GM12878 (cell line): ENCODE data around the gene RGS5. TPM values are rescaled to one million over a fixed set of nuclear protein-coding genes. Genes with fewer than 3 reads are reported as not detected.

Experiments
- ATAC-seq: fragments of 200-7000 bp; cut with Tn5 transposase; 3 replicates; pipeline ENCODE4 v1.9.1; 2020; ENCODE audit warnings: mild to moderate bottlenecking, moderate library complexity
- BruUV-seq: library from RNA; stranded (reverse); fragments of 400-500 nt; replicated peaks from 2 replicates; lab custom pipeline; 2021; lab: Mats Ljungman, UMichigan
- CTCF ChIA-PET: fragments of 300-600 bp; sonication (Branson Sonifier 250); formaldehyde crosslinking; extraction: SDS; loops from one replicate; lab custom pipeline; 2021; ENCODE audit warnings: inconsistent platforms; lab: Yijun Ruan, JAX
- POLR2A ChIA-PET: fragments of 350-600 bp; formaldehyde crosslinking; extraction: SDS; loops from one replicate; lab custom pipeline; 2021; ENCODE audit warnings: inconsistent platforms; lab: Charles Lee
- RAD21 ChIA-PET: fragments of 300-600 bp; sonication (Branson Sonifier 250); formaldehyde crosslinking; loops from one replicate; lab custom pipeline; 2023; ENCODE audit warnings: antibody characterized with exemption; ENCODE audit not compliant: unreplicated experiment; lab: Charles Lee
- SMC1A ChIA-PET: fragments of 300-600 bp; sonication (Branson Sonifier 250); formaldehyde crosslinking; loops from one replicate; lab custom pipeline; 2023; ENCODE audit not compliant: unreplicated experiment, uncharacterized antibody; lab: Charles Lee
- DNase-seq: peaks from one replicate; pipeline ENCODE4 v3.0.0-alpha.2; 2011; ENCODE audit warnings: low read depth, low spot score
- FAIRE-seq: peaks from 3 replicates; lab custom pipeline; 2011; peaks lifted over from hg19 to GRCh38; lab: Jason Lieb, UNC
- H2AFZ ChIP-seq: 2 replicates; pipeline ENCODE4 v1.6.0; 2011; ENCODE audit warnings: low read depth, low read length, control low read depth; ENCODE audit not compliant: control insufficient read depth
- H3K27ac ChIP-seq: 2 replicates; pipeline ENCODE4 v1.5.1; 2011; ENCODE audit warnings: control low read depth; ENCODE audit not compliant: control insufficient read depth, insufficient read depth
- H3K27me3 ChIP-seq, 2 experiments: replicated peaks in 1 of 2; 2 replicates each; pipeline versions ENCODE4 v1.6.0 to v1.6.1; 2011; ENCODE audit warnings: low read length in 1 of 2; ENCODE audit not compliant: control insufficient read depth in 2 of 2, insufficient read depth in 2 of 2
- H3K36me3 ChIP-seq, 2 experiments: 2 replicates each; pipeline ENCODE4 v1.5.1; 2011; ENCODE audit warnings: low read length in 1 of 2; ENCODE audit not compliant: control insufficient read depth in 2 of 2, insufficient read depth in 2 of 2
- H3K4me1 ChIP-seq: 2 replicates; pipeline ENCODE4 v1.6.1; 2011; ENCODE audit warnings: mild to moderate bottlenecking, low read length, moderate library complexity, mixed read lengths; ENCODE audit not compliant: control insufficient read depth, insufficient read depth
- H3K4me2 ChIP-seq: 2 replicates; pipeline ENCODE4 v1.6.0; 2011; ENCODE audit warnings: control low read depth; ENCODE audit not compliant: control insufficient read depth, insufficient read depth
- H3K4me3 ChIP-seq: fragments of 200-600 bp; sonication (generic); 2 replicates; pipeline ENCODE4 v1.5.1; 2016
- H3K79me2 ChIP-seq: 2 replicates; pipeline ENCODE4 v1.6.0; 2011; ENCODE audit warnings: low read length; ENCODE audit not compliant: control insufficient read depth, insufficient read depth
- H3K9ac ChIP-seq: 2 replicates; pipeline ENCODE4 v1.8.0; 2011; ENCODE audit warnings: low read length, control low read depth, mixed read lengths; ENCODE audit not compliant: control insufficient read depth, insufficient read depth
- H3K9me3 ChIP-seq: replicated peaks from 3 replicates; pipeline ENCODE4 v1.5.1; 2011; ENCODE audit warnings: mild to moderate bottlenecking, low read length; ENCODE audit not compliant: control insufficient read depth, insufficient read depth
- H4K20me1 ChIP-seq: 2 replicates; pipeline ENCODE4 v1.6.0; 2011; ENCODE audit not compliant: control insufficient read depth, insufficient read depth
- ATF7 ChIP-seq: fragments of 450-650 bp; IDR thresholded peaks from 2 replicates; pipeline ENCODE4 v1.6.1; 2016; ENCODE audit warnings: low read depth, mild to moderate bottlenecking
- BCL11A ChIP-seq: IDR thresholded peaks from 2 replicates; pipeline ENCODE4 v1.6.1; 2011; ENCODE audit warnings: low read depth, low read length
- CREB1 ChIP-seq: IDR thresholded peaks from 2 replicates; pipeline ENCODE4 v1.6.1; 2012; ENCODE audit warnings: low read depth, mild to moderate bottlenecking, inconsistent platforms
- EZH2 ChIP-seq: IDR thresholded peaks from 2 replicates; pipeline ENCODE4 v1.6.1; 2012; ENCODE audit warnings: low read depth, mild to moderate bottlenecking, control low read depth, inconsistent platforms, low read length, borderline replicate concordance; ENCODE audit not compliant: control insufficient read depth
- JUNB ChIP-seq: IDR thresholded peaks from 2 replicates; pipeline ENCODE4 v1.6.1; 2016; ENCODE audit warnings: antibody characterized with exemption, mild to moderate bottlenecking
- NFIC ChIP-seq: IDR thresholded peaks from 2 replicates; pipeline ENCODE4 v1.6.1; 2012; ENCODE audit warnings: low read depth, mild to moderate bottlenecking, inconsistent platforms, low read length, moderate library complexity
- REST ChIP-seq: IDR thresholded peaks from 2 replicates; pipeline ENCODE4 v1.6.1; 2012; ENCODE audit warnings: mild to moderate bottlenecking, low read depth, low read length
- SMAD5 ChIP-seq: IDR thresholded peaks from 2 replicates; pipeline ENCODE4 v1.6.1; 2016; ENCODE audit warnings: antibody characterized with exemption, low read depth
- SMC3 ChIP-seq: IDR thresholded peaks from 2 replicates; pipeline ENCODE4 v1.6.1; 2011; ENCODE audit warnings: low read length, improper control_type of control experiment, borderline replicate concordance
- STAT3 ChIP-seq: IDR thresholded peaks from 2 replicates; pipeline ENCODE4 v1.6.1; 2011; ENCODE audit warnings: low read depth, low read length, improper control_type of control experiment
- ZBTB11 ChIP-seq: fragments of 450-650 bp; formaldehyde crosslinking; IDR thresholded peaks from 2 replicates; pipeline ENCODE4 v1.5.0; 2022; ENCODE audit warnings: mild to moderate bottlenecking, missing genetic modification characterization
- ZNF622 ChIP-seq: fragments of 450-650 bp; IDR thresholded peaks from 2 replicates; pipeline ENCODE4 v1.6.1; 2017; ENCODE audit warnings: mild to moderate bottlenecking, inconsistent platforms
- WGBS: methylation state at CpG from one replicate; pipeline ENCODE4 v1.1.6; 2016; ENCODE audit warnings: low lambda C conversion rate; ENCODE audit not compliant: insufficient replicate concordance, insufficient coverage; ENCODE audit errors: missing lambda C conversion rate; 5-methylcytosine and 5-hydroxymethylcytosine counted together
- in situ Hi-C: fragments of 300-500 bp; cut with MboI; formaldehyde crosslinking; loops from 9 replicates; pipeline ENCODE4 v1.14.3; 2018; ENCODE audit warnings: mixed read lengths
- intact Hi-C: fragments of 100-400 bp; cut with micrococcal nuclease; formaldehyde crosslinking; loops from one replicate; pipeline ENCODE4 v1.14.2; 2022; ENCODE audit not compliant: unreplicated experiment
- polyA plus RNA-seq, 11 experiments: library from polyadenylated mRNA; depleted of rRNA in 4 of 11; unstranded in 6 of 11; stranded (reverse) in 5 of 11; fragments of >200 nt; fragmentation: Nextera tagmentation in 4 of 11; fragmentation: Illumina TruSeq in 1 of 11; extraction: Ambion mirVana in 4 of 11; extraction: Trizol in 1 of 11; gene quantifications; 1 replicate in 1 of 11; 2 replicates in 10 of 11; pipeline versions ENCODE4 v1.2.1 to v1.2.3, GENCODE V29; 2011 to 2016; ENCODE audit warnings: inconsistent platforms in 2 of 11, missing spikeins in 2 of 11, low read depth in 1 of 11
- total RNA-seq, 4 experiments: library from RNA; depleted of rRNA in 3 of 4; stranded (reverse); fragments of >200 nt in 3 of 4; fragmentation: Illumina TruSeq in 1 of 4; extraction: Trizol in 1 of 4; gene quantifications; 2 replicates each; pipeline versions ENCODE4 v1.2.1 to v1.2.3, GENCODE V29; 2013 to 2021

Gene RGS5
- total and polyA plus RNA-seq, 10 of the 15 experiments (the other 5 are each of a cell fraction or from before 2014, with no cell fraction given): 0.63 to 7.4 (median 2.8) TPM

GRCh38 chr1:163137556-163138265, 65.0 kb downstream of the RGS5 start (continued):
- TF ChIP-seq REST: no peak
- TF ChIP-seq ZBTB11 (CRISPR knock-in tag): no peak

- ChIA-PET SMC1A (no interaction called here), CTCF (no interaction called here), POLR2A (no interaction called here), RAD21 (no interaction called here)
- no peak overlapping the region for H3K27ac ChIP-seq
- no peak for DNase-seq
- H3K4me2 ChIP-seq: no peak overlapping the region
- no peaks in the 10 kb centered on the region for H3K36me3 ChIP-seq
- H3K9ac ChIP-seq: no peak overlapping the region
- FAIRE-seq: no peak
- no peaks in the 10 kb centered on the region for H3K79me2 ChIP-seq
- no peak for TF ChIP-seq EZH2
- TF ChIP-seq JUNB: no peak
- no peak for TF ChIP-seq NFIC
- TF ChIP-seq CREB1: no peak
- no peak for TF ChIP-seq BCL11A
- TF ChIP-seq ATF7: no peak
- TF ChIP-seq SMC3: no peak
- no peak for TF ChIP-seq SMAD5
- no peak for TF ChIP-seq STAT3
- TF ChIP-seq ZNF622: no peak
- ATAC-seq: no peak
- H3K4me1 ChIP-seq: no peaks in the 10 kb centered on the region
- intact Hi-C loops: no loop called here
- H3K27me3 ChIP-seq: no peaks in the 10 kb centered on the region
- H2AFZ ChIP-seq: no peak overlapping the region
- 20% methylated on average over 2 of the region's 2 CpGs for WGBS
- no peaks in the 10 kb centered on the region for H4K20me1 ChIP-seq
- BruUV-seq: no TSS peak
- H3K9me3 ChIP-seq: no peaks in the 10 kb centered on the region
- in situ Hi-C loops: no loop called here
- no peak overlapping the region for H3K4me3 ChIP-seq
These were observed 70.7 kb downstream of the RGS5 start for GRCh38 chr1:163131981-163132380.
